ENCODE results near the gene RELB.

Gene RELB

DNA sequence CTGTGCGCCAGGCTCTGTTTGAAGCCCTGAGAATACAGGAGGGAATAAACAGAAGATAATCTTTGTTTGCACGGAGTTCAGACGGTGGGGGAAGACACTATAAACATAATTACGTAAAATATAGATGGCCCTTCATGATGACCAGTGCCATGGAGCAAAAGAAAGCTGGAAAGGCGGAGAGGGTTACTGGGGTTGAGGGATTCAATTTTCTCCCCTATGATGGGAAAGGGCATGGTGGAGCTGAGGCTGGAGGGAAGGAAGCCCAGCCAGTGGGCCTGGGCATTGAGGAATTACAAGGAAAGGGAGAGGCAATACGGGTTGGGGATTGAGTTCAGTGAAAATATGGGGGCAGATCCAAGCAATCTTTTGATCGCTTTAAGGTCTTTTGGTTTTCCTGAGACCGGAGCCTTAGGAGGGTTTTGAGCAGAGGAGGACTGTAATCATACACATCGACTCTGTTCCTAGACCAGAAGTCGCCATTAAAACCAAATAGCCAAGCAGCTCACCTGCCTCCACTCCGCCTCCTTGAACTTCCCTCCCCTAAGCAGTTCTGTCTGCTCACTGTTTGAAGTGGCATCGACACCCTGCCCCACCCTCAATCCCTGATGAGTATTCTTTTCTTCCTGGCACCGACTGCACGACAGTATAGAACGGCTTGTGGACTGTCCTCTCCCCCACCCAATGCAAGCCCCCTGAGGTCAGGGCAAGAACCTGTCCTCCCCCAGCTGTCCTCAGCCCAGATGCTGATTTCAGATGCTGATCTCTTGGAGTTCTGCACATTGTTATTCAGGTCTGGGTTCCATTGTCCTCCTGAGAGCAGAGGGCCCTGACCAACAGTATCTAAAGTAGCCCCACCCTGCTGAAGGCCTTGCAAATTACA lies 75.8 kb downstream of the RELB start:
- no peak for DNase-seq (ENCODE audit: low read depth)
- TF ChIP-seq, protein P1, sequence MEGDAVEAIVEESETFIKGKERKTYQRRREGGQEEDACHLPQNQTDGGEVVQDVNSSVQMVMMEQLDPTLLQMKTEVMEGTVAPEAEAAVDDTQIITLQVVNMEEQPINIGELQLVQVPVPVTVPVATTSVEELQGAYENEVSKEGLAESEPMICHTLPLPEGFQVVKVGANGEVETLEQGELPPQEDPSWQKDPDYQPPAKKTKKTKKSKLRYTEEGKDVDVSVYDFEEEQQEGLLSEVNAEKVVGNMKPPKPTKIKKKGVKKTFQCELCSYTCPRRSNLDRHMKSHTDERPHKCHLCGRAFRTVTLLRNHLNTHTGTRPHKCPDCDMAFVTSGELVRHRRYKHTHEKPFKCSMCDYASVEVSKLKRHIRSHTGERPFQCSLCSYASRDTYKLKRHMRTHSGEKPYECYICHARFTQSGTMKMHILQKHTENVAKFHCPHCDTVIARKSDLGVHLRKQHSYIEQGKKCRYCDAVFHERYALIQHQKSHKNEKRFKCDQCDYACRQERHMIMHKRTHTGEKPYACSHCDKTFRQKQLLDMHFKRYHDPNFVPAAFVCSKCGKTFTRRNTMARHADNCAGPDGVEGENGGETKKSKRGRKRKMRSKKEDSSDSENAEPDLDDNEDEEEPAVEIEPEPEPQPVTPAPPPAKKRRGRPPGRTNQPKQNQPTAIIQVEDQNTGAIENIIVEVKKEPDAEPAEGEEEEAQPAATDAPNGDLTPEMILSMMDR (conservative IDR thresholded peaks at IDR 0.05; ENCODE audit: control insufficient read depth, insufficient read depth, low read depth, low read length), result no peak
- no peak overlapping the region for H3K4me3 ChIP-seq (ENCODE audit: control insufficient read depth, low read depth, low read length)

DNA sequence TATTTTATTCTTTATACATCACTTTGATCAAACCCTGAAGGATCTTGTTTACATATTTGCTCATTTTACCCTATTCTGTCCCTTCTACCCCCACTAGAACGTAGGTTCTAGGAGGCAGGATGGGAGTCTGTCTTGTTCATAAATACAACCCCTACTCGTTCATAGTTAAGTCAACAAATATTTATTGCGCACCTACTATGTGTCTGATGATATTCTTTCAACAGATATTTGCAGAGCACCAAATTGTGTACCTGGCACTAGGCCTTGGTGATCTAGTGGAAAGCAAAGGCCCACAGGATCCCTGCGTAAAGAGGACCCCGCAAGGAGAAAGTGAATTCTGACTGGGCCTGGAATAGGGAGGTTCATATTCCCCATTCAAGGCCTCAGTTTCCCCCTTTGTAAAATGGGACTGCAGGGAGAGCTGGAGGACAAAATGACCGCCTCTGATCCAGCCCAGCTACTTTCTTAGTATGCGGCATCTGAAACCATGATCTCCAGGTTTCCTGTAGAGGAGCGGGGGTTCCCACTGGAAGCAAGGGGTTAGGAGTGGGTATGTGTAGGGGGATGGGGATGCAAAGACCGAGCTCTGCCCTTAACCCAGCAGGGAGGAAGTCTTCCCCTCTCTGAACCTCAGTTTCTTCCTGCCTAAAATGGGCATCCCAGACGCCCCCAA lies 77.3 kb downstream of the RELB start:
- peak overlapping the region; percentile 38 for H3K4me3 ChIP-seq (ENCODE audit: control insufficient read depth, low read depth, low read length)
- TF ChIP-seq, protein P1 (conservative IDR thresholded peaks at IDR 0.05; ENCODE audit: control insufficient read depth, insufficient read depth, low read depth, low read length), result no peak
- no peak for DNase-seq (ENCODE audit: low read depth)

DNA sequence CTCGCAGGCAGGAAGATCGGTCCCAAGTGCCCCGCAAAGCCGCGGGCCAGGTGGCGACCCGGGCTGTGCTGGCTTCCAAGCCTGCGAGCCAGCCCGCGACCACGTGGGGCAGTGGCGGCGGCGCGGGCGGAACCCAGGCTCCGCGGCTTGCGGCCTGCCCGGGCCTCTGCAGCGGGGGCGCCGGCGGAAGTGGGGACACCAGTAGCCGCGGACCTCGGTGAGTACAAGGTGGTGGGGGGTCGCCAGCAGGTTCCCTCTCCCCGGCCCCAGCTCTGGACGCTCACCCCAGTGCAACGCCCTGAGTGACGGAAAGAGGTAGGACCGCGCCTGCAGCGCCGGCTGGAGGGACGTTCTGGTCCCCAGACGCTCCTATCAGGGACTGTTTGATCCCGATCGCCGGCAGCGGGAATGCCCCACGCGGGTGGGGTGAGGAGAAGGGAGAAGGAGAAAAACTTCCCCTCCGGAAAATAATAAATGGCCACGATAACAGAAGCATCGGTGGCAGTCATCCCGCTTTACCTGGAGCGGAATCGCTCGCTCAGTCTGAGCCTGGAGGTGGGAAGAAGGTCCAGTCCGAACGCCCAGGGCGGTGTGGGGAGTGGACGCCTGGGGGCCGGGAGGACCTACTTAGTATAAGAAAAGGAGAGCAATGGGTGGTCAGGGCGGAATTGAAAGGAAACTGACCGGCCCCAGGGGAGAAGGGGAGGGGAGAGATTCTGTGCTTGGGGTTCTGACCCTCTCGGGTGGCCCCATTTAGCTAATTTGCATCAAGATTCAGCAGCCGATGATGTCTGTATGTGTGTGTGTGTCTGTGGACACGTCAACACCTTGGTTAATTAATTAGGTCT lies 78.0 kb downstream of the RELB start, which contains the start of gene GEMIN7:
Gene GEMIN7 (plus strand): TSS at position 198 of the 848 bp plus-strand sequence. CDS start 10,855 bp downstream, outside the sequence.
- TF ChIP-seq, protein P1 (conservative IDR thresholded peaks at IDR 0.05; ENCODE audit: control insufficient read depth, insufficient read depth, low read depth, low read length), result no peak
- DNase-seq (ENCODE audit: low read depth), result peak; percentile 57
- H3K4me3 ChIP-seq (ENCODE audit: control insufficient read depth, low read depth, low read length), result peak within 1 kb of the TSS; percentile 95

DNA sequence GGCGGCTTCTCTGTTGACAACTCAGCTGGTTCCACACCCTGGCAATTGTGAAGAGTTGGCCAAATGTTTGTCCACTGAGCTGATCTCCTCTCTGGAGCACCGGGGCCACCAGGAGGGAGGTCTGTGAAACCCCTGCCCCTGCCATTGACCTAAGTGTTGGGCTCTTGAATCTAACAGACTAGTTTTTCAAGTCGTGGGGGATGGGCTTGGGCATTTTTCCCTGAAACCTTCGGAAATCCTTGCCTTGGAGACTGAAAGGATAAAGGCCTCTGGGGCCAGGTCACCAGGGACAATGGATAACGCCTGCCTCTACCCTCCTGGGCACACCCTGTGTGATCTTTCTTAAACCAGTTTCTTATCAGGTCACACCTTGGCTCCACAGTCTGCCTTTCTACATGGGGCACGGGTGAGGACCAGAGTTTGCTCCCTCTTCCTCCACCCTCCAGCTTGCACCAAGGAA lies 78.7 kb downstream of the RELB start:
- peak overlapping the region; percentile 95 for H3K4me3 ChIP-seq (ENCODE audit: control insufficient read depth, low read depth, low read length)
- no peak for DNase-seq (ENCODE audit: low read depth)
- TF ChIP-seq, protein P1 (conservative IDR thresholded peaks at IDR 0.05; ENCODE audit: control insufficient read depth, insufficient read depth, low read depth, low read length), result no peak

DNA sequence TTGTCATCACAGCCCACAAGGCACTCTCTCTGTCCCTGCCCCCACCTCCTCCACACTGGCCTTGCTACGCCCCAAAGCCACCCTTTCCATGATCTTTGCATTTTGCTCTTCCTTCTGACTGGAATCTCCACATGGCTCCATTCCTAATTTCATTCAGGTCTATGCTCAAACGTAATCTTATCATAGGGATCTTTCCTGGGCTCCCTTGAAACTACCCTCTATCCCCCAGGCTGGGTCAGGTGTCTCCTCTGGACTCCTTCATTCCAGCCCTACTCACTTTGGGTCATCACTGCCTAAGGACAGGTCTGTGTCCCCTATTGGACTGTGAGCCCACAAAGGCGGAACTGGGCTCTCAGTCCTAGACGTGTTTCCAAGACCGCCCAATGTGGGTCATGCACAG lies 80.9 kb downstream of the RELB start:
- H3K4me3 ChIP-seq (ENCODE audit: control insufficient read depth, low read depth, low read length), result no peak overlapping the region
- DNase-seq (ENCODE audit: low read depth), result no peak
- TF ChIP-seq, protein P1 (conservative IDR thresholded peaks at IDR 0.05; ENCODE audit: control insufficient read depth, insufficient read depth, low read depth, low read length), result no peak

DNA sequence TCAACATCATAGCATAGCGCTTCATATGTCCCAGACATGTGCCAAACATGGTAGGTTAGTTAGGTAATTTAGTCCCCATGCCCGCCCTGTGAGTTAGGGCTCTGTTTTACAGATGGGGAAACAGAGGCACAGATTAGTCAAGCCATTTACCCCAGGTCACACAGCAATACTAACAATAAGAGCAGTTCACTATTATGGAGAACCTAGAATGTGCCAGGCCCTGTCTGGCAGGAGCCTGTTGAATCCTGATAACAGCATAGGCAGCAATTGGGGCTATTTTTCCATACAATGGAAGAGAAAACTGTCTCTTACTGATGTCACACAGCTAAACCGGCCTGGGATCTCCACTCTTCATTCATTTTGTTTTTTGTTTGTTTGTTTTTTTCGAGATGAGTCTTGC lies 85.2 kb downstream of the RELB start:
- TF ChIP-seq, protein P1 (conservative IDR thresholded peaks at IDR 0.05; ENCODE audit: control insufficient read depth, insufficient read depth, low read depth, low read length), result no peak
- DNase-seq (ENCODE audit: low read depth), result no peak
- H3K4me3 ChIP-seq (ENCODE audit: control insufficient read depth, low read depth, low read length), result no peak overlapping the region
